ENCODE data around the gene NUTM2G. TPM values are rescaled to one million over a fixed set of nuclear protein-coding genes. Genes with fewer than 3 reads are reported as not detected.
"Not testable (repeated sequence)": the region's sequence is repeated elsewhere in the genome, so short reads cannot be mapped to it uniquely, and the experiment has no call there.

The NUTM2G gene
- total RNA-seq, 1 donor, result not detected

DNA sequence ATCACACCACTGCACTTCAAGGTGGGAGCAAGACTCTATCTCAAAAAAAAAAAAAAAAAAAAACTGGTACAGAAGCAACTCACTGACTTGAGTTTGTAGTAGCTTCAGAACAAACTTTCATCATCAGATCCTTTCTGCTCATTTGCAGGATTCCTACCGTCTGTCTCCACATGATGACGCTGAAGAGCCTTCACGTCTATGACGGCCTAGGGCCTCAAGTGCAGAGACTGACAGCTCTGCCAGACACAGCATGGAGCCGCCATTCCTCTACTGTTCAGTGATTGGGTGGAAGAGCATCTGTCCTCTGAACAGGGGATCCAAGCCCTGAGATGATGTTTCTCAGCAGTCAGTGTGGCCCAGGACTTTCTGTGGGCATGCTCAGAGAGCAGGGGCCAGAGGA is 3.1 kb upstream of the NUTM2G start:
- not testable (repeated sequence) for H3K4me3 ChIP-seq (ENCODE audit: low read depth, low read length); DNase-seq (ENCODE audit: low read depth)

GRCh38 chr9:96931665-96932064 is 3.0 kb downstream of the NUTM2G start:
- H3K4me3 ChIP-seq (ENCODE audit: low read depth, low read length); DNase-seq (ENCODE audit: low read depth): not testable (repeated sequence)

DNA sequence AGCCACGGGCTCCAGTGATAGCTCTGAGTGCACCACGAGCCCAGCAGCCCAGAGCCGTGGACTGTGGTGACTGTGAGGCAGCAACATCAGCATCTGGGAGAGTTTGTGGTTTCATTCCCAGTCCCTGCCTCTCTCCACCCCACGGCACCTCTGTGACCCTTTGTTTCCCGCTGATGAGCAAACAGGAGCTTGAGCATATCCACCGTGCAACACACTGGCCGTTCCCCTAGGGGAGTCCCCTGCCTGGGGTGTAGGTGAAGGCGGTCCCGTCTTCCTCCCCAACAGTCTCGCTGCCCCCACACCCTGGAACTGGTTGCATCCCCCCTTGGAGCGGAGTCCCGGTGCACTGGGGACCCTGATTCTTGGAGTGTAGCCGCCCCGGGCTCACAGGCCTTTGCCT is 5.5 kb downstream of the NUTM2G start:
- DNase-seq (ENCODE audit: low read depth); H3K4me3 ChIP-seq (ENCODE audit: low read depth, low read length): not testable (repeated sequence)

- not testable (repeated sequence) for H3K4me3 ChIP-seq (ENCODE audit: low read depth, low read length); DNase-seq (ENCODE audit: low read depth)
Observed at GRCh38 chr9:96934706-96935105, 6.1 kb downstream of the NUTM2G start.

- not testable (repeated sequence) for H3K4me3 ChIP-seq (ENCODE audit: low read depth, low read length); DNase-seq (ENCODE audit: low read depth)
Observed at GRCh38 chr9:96935401-96935800, 6.8 kb downstream of the NUTM2G start.

GRCh38 chr9:96937442-96937841 is 8.8 kb downstream of the NUTM2G start:
- not testable (repeated sequence) for DNase-seq (ENCODE audit: low read depth); H3K4me3 ChIP-seq (ENCODE audit: low read depth, low read length)

DNA sequence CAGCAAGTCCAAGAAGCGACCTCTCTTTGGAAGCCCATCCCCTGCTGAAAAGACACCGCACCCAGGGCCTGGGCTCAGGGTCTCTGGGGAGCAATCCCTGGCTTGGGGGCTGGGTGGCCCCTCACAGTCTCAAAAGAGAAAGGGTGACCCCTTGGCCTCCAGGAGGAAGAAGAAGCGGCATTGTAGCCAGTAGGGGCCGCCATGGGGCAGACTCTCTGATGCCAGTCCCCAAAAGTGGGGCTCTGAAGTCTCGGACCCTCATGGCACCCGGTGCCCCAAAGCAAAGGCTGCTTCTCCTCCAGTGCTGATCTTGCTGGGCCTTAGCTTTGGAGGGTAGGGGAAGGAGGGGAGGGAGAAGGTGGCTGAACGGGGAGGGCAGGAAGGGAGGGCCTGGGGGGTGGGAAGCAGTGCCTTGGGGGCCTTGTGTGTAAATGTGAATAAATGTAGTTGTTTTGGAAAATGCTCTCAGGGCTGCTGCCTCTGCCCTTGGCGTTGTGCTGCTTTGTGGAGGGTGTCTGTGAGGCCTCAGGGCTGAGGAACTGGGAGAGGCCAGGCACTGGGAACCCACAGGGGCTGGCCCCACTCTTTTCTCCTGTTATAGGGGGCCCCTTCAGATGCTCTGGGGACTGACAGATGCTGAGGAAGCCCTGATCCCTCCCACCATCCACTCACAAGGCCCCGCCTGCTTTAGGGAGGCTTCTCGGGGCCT is 10.5 kb downstream of the NUTM2G start:
- not testable (repeated sequence) for DNase-seq (ENCODE audit: low read depth); H3K4me3 ChIP-seq (ENCODE audit: low read depth, low read length)

DNA sequence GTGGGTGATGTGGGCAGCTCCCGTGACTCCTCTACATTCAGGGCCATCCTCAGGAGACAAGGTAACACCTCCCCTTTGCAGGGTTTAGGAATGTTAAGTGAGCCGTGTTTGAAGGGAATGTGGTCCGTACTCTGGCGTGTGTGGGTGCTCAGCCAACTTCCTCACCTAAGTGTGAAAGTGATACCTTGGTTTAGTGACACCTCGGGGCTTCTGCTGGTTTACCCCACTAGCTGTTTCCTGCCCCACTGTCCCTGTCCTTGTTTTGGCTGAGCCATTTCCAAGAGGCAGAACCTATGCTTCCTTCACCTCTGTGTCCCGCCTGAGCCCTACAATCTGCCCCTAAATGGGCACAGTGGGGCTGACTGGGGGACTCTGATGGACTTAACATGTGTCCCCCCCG is 12.3 kb downstream of the NUTM2G start:
- not testable (repeated sequence) for DNase-seq (ENCODE audit: low read depth); H3K4me3 ChIP-seq (ENCODE audit: low read depth, low read length)

DNA sequence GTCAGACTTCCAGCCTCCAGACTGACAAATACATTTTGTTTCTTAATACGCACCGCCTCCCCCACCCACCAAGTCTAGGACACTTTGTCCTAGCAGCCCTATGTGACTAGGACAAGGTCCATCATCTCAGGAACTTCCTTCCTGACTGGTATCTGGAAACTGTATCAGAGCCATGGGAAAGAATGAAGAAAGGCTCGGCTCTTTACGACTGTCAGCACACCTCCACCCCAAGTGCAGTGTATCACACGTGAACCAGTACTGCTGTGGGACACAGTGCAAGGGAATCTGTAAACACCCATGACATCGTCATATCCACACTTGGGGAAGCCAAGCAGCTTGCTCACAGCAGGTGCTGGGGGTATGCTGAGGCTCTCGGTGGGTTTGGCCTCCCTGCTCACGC is 13.0 kb downstream of the NUTM2G start:
- not testable (repeated sequence) for DNase-seq (ENCODE audit: low read depth); H3K4me3 ChIP-seq (ENCODE audit: low read depth, low read length)

GRCh38 chr9:96942181-96942580 is 13.5 kb downstream of the NUTM2G start:
- DNase-seq (ENCODE audit: low read depth); H3K4me3 ChIP-seq (ENCODE audit: low read depth, low read length): not testable (repeated sequence)

DNA sequence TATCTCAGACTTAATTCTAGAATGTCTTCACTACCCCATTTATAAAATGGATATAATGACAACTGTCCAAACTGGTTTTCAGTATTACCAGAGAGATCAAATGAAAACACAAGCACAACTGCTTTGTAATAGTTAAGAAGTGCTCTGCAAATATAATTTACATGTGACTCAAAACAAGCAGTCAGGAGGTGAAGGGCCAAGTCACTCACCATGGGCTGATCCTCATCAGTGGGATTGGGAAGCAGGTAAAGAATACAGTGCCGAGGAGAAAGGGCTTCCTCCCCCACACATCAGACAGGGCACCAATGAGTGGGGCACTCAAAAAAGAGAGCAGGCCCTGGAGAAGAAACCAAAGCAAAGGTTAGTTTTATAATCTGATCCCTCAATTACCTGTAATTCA is 20.7 kb downstream of the NUTM2G start:
- DNase-seq (ENCODE audit: low read depth); H3K4me3 ChIP-seq (ENCODE audit: low read depth, low read length): not testable (repeated sequence)

DNA sequence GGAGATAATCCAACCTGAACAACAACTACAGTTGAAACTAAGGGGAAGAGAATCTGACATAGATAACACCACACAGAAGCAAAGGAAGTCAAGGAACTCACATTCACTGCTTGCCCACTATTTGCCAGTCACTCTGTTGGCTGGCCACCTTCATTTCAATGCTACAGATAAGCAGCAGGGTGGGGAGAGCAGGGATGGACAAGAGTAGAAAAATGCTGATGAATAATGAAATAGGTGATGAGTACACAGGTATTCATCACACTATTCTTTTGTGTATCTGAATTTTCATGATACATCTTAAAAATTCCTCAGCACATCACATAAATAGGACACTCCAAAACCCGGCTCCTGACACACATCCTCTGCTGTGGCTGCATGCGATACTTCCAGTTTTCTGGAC is 21.9 kb downstream of the NUTM2G start:
- not testable (repeated sequence) for H3K4me3 ChIP-seq (ENCODE audit: low read depth, low read length); DNase-seq (ENCODE audit: low read depth)

- not testable (repeated sequence) for DNase-seq (ENCODE audit: low read depth); H3K4me3 ChIP-seq (ENCODE audit: low read depth, low read length)
Observed at GRCh38 chr9:96967591-96967990, 38.9 kb downstream of the NUTM2G start.

GRCh38 chr9:96972552-96972951 is 43.9 kb downstream of the NUTM2G start:
- not testable (repeated sequence) for H3K4me3 ChIP-seq (ENCODE audit: low read depth, low read length); DNase-seq (ENCODE audit: low read depth)

DNA sequence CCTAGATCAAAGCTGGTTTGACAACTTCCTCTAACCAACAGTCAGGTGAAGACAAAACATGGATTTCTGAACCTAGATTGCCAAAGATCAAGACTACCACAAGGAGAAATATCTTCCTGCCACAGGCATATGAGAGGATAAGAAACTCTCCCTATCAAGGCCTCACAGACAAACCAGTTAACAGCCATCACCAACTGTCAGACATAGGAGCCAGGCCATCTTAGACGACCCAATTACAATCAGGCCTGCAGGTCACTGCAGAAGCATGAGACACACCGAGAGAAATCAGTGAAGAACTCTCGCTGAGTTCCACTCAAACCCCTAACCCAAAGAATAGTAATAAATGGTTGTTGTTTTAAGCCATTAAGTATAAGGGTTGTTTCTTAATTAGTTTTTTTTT is 45.4 kb downstream of the NUTM2G start:
- DNase-seq (ENCODE audit: low read depth); H3K4me3 ChIP-seq (ENCODE audit: low read depth, low read length): not testable (repeated sequence)

- not testable (repeated sequence) for DNase-seq (ENCODE audit: low read depth); H3K4me3 ChIP-seq (ENCODE audit: low read depth, low read length)
Observed at GRCh38 chr9:96983496-96984122, 55.0 kb downstream of the NUTM2G start.

DNA sequence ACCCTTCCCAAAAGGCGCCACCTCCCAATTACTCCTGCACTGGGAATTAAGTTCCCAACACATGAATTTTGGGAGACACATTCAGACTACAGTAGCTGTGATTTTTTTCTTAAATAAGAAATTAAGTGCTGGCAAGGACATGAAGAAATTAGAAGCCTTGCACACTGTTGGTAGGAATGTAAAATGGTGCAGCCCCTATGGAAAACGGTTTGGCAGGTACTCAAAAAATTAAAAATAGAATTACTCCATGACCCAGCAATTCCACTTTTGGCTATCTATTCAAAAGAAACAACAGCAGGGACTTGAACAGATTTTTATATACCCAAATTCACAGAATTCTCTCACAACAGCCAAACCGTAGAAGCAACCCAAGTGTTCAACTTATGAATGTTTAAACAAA is 55.5 kb downstream of the NUTM2G start:
- DNase-seq (ENCODE audit: low read depth); H3K4me3 ChIP-seq (ENCODE audit: low read depth, low read length): not testable (repeated sequence)

DNA sequence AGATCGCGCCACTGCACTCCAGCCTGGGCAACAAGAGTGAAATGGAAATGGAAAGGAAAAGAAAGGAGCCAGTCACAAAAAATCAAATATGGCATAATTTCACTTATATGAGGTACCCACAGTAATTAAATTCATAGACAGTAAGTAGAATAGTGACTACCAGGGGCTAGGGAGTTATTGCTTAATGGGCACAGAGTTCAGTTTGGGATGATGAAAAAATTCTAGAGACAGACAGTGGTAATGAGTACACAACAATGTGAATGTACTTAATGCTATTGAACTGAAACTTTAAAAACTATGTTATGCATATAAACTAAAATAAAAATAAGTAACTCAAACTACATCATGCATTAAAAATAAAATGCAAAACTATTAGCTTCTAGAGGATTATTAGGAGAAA is 56.2 kb downstream of the NUTM2G start:
- DNase-seq (ENCODE audit: low read depth); H3K4me3 ChIP-seq (ENCODE audit: low read depth, low read length): not testable (repeated sequence)

Data from fibroblast of the aortic adventitia (primary cell).